ENCODE results near the gene AJUBA.
A peak's percentile ranks its signal among the peaks of the same experiment; 100 is the strongest.
"Not testable (repeated sequence)": the region's sequence is repeated elsewhere in the genome, so short reads cannot be mapped to it uniquely, and the experiment has no call there.

The AJUBA gene

GRCh38 chr14:22978981-22979671 lies 3.2 kb downstream of the AJUBA start:
- peak; percentile 82 for DNase-seq

- DNase-seq: no peak
These were observed 3.9 kb downstream of the AJUBA start for GRCh38 chr14:22978487-22978837.

DNA sequence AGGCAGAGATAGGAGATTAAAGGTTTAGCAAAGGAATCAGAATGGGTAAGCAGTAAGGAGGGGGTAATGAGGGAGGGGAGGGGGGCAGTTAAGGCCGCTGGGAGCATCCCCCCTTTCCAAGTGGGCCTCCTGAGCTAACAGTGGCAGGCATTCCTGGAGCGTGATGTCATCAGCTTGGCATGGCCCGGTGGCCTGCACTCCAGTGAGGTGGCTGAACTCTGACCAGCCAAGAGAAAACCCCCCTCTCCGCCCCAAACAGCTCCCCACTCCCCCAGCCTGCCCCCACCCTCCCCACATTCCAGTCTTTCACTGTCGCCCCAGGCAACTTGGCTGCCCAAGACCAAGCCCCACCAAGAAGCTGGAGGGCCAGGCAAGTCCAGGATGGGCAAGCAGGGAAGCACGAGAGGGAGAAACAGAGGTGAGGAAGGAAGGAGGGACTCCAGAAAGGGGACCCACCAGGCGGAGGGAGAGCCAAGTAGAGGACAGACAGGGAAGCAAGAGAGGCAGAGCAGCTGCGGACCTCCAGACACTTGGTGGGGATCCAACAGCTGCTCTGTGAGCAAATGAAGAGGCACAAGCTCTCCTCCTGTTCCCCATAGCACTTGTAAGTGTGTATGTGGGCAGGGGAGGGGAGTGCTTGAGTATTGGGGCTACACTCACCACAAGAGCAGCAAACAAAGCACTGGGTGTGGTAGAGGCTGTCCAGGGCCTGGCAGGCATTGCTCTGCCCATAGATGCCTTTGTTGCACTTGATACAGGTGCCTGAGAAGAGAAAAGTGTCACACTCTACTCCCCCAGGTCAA lies 4.5 kb downstream of the AJUBA start:
- no peak for DNase-seq

DNA sequence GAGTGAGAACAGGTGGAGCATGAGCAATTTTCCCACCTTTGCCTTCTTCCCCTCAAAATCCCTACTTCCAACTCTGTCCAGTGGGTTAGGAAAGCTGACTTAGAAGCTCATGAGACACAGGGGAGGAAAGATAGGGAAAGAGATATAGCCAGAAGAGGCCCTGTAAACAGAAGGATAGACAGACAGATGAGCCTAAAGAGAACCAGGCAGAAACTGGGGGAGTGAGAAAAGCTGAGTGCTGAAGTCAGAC lies 5.0 kb downstream of the AJUBA start:
- no peak for DNase-seq

- peak; percentile 83 for DNase-seq
These were observed 5.5 kb downstream of the AJUBA start for GRCh38 chr14:22976620-22977433.

DNA sequence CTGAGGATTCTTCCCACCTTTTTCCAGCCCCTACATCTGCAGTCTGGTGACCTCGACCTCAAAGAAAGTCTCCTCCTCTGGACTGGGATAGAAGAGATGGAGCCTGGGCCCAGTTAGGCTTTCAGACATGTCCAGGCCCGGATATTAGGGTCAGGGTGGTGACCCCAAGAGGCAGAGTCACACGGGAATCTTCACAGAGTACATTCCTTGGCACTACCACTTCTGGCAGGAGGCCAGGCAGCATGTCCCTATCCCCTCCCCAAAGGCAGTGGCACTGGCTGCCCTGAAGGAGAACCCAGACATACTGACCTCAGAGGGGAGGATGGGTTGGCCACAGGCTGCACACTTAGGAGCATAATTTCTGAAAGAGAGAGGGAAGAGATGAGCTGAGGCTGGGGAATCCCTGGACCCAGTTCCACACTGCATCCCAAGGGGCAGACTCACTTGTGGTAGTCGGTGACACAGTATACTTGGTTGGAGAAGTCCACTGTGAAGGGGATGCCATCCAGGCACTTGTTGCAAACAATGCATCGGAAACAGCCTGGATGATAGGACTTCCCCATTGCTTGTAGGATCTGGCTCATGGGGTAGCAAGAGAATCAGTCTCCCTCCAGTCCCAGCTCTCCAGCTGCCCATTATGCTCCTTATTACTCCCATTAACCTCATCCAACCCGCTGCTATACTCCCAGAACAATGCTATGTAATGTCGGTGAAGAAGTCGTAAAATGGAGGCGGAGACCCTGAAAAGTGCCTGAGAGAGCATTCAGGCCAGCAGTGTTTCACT lies 7.6 kb downstream of the AJUBA start:
- no peak for DNase-seq

- peak; percentile 67 for DNase-seq
These were observed 8.9 kb downstream of the AJUBA start for GRCh38 chr14:22973217-22974032.

DNA sequence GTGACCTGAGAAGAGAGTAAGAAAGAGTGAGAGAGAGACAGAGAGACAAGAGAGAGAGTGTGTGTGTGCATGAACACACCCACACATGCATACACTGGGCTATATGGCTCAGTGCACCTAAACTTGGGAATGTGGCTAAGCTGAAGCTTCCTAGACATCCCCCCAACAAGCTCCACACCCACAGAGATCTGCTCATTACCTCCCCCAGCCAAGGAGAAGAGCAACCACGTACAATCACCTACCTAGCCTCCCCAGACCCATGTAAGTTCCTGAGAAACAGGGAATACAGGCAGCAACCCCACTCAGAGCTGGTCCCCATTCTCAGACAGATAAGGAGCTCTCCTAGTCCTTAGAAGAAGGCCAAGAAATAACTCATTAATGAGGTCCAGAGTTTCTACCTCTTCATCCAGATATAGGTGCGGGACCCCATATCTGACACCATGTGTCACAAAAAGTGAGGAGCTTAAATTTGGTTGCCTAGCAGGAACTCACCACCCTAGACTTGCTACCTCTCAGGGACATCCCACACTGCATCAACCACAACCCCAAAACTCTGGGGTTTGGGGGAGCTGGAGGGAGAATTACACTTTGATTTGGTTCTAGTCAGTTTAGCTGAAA lies 9.9 kb downstream of the AJUBA start:
- DNase-seq: no peak

GRCh38 chr14:22971152-22971551 lies 11.2 kb downstream of the AJUBA start:
- DNase-seq: no peak

DNA sequence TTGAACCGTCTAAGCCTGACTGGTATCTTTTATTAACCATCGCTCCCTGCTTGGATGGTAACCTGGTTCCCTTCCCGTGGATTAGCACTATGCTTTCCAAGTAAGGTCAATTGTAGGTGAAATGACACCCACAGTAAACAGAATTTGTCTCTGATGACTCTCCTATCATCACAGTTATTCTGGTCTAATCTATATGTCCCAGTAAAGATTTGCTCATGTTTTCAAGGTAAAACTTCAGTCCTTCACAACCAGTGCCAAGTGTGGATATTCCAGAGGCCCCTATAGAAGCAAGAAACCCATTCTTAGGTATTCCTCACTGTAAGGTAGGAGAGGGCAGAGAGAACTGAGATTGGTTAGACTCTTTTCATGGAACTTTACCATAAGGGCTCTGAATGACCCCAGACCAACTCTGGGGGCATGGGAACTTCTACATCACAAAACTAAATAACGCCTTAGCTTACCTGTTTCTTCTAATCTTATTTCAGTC lies 15.5 kb downstream of the AJUBA start:
- no peak for DNase-seq

GRCh38 chr14:22965916-22966782 lies 16.2 kb downstream of the AJUBA start:
- DNase-seq: not testable (repeated sequence)

- no peak for DNase-seq
These were observed 20.2 kb downstream of the AJUBA start for GRCh38 chr14:22962061-22962676.

DNA sequence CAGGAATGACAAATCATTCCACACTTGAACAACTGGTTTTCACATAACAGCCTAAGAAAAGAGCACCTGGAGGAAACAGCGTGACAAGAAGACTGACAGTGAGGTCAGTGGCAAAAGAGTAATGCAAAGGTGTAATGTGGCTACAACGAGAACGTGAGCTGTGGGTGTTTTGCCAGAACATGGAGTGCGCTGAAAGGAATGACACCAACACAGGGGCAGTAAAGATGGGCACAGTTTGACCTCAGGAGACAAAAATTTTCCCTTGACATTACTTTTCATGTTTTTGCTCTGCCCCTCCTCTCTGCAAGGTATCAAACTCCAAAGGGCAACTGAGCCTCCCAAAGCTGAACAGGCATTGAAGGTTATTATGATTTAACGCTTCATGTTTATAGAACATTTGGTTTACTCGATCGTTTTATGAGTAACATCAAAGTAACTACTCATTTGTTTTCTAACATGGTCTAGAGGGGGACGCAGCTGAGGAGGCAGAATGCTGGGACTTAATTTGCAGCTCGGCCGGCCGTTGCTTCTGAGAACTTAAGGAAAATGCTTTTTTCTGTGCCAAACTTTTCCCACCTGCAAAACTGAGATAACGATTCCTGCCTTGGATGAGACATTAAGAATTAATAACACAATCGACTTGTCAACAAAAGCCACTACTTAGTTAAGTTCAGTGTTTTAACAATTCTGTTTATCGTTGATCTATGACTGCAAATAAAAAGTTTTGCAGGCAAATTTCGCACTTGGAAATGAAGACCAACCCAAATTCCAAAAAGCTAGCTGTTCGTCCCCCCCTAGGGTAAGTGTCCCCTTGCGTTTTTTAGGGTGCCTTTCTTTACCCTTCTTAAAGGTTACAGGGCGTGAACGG lies 26.4 kb downstream of the AJUBA start:
- no peak for DNase-seq

GRCh38 chr14:22952418-22952817 lies 29.9 kb downstream of the AJUBA start:
- no peak for DNase-seq

GRCh38 chr14:22951795-22952194 lies 30.6 kb downstream of the AJUBA start:
- DNase-seq: not testable (repeated sequence)

GRCh38 chr14:22945642-22946041 lies 36.7 kb downstream of the AJUBA start:
- no peak for DNase-seq

DNA sequence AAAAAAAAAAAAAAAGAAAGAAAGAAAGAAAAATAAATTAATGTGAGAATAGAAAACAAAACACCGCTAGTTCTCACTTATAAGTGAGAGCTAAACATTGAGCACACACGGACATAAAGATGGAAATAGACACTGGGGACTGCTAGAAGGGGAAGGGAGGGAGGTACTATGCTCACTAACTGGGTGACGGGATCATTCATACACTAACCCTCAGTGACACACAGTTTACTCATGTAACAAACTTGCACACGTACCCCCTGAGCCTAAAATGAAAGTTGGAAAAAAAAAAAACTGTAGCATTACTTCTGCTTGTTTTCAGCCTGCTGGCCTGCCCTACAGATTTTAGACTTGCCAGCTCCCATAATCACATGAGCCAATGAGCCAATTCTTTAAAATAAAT lies 42.7 kb downstream of the AJUBA start:
- DNase-seq: no peak

DNA sequence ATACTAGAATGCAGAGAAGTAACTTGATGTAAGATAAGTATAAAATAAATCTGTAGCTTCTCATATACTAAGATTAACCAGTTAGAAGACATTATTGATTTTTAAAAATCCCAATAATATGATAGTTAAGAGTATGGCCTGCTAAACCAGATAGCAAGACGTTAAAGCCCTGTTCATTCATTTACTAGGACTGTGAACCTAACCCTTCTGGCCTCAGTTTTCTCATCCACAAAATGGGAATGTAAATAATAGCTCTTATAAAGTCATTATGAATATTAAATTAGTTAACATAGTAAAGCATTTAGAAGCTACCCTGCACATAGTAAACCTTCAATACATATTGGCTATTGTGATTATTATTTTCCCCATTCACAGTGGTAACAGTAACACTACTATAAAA lies 47.2 kb downstream of the AJUBA start:
- DNase-seq: no peak

DNA sequence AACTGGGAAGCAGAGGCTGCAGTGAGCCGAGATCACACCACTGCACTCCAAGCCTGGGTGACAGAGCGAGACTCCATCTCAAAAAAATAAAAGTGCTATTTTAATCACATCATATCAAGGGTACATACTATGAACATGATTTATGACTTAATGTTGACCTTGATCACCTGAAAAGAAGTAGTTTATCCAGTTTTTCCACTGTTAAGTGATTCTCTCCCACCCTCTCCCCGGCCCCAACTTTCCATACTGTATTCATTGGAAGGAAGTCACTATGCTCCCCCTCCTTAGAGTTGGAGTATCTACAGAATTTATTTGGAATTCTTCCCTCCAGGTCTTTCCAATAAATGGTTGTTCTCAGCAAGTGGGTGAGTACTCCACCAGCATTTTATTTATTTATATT lies 50.2 kb downstream of the AJUBA start:
- no peak for DNase-seq

All from NCI-H2171 (cell line).